Activated B cell treated with CpG ODN at 0.5 μM for 24 hours (primary cell): ENCODE measurements around the gene INHBC. TPM values are rescaled to one million over a fixed set of nuclear protein-coding genes. Genes with fewer than 3 reads are reported as not detected.
"Not testable (repeated sequence)": the region's sequence is repeated elsewhere in the genome, so short reads cannot be mapped to it uniquely, and the experiment has no call there.

Source experiments
- ATAC-seq: fragments of 200-7000 bp; cut with Tn5 transposase; one replicate; pipeline ENCODE4 v1.10.0; 2021; ENCODE audit warnings: low read depth, mild to moderate bottlenecking, moderate library complexity
- CTCF ChIA-PET: fragments of 350-600 bp; sonication (Branson Sonifier 250); formaldehyde crosslinking; loops from one replicate; lab custom pipeline; 2021; ENCODE audit warnings: antibody characterized with exemption; lab: Charles Lee
- POLR2A ChIA-PET: fragments of 350-600 bp; sonication (Branson Sonifier 250); formaldehyde crosslinking; loops from one replicate; lab custom pipeline; 2021; ENCODE audit warnings: antibody characterized with exemption; lab: Charles Lee
- DNase-seq: peaks from one replicate; pipeline ENCODE4 v3.0.0; 2022
- H3K27ac Mint-ChIP-seq: one replicate; pipeline ENCODE4 v1.8.0; 2020; ENCODE audit warnings: mixed read lengths
- H3K27me3 Mint-ChIP-seq: one replicate; pipeline ENCODE4 v1.8.0; 2021; ENCODE audit warnings: mixed read lengths
- H3K36me3 Mint-ChIP-seq: one replicate; pipeline ENCODE4 v1.8.0; 2021; ENCODE audit warnings: low read depth, mixed read lengths
- H3K4me1 Mint-ChIP-seq: one replicate; pipeline ENCODE4 v1.8.0; 2021; ENCODE audit warnings: mixed read lengths
- H3K4me3 Mint-ChIP-seq: one replicate; pipeline ENCODE4 v1.8.0; 2020; ENCODE audit warnings: mild to moderate bottlenecking, mixed read lengths
- H3K9me3 Mint-ChIP-seq: one replicate; pipeline ENCODE4 v1.8.0; 2020; ENCODE audit warnings: mixed read lengths
- intact Hi-C: fragments of 100-400 bp; cut with micrococcal nuclease; formaldehyde crosslinking; loops from one replicate; pipeline ENCODE4 v1.15.1; 2024
- total RNA-seq: library from RNA; stranded (reverse); gene quantifications from 2 replicates; pipeline ENCODE4 v1.2.3, GENCODE V29; 2022
- TF ChIP-seq, protein P1 (sequence below): fragments of 200-600 bp; IDR thresholded peaks from one replicate; pipeline ENCODE4 v1.8.0; 2022; ENCODE audit warnings: antibody characterized with exemption, mild to moderate bottlenecking

The INHBC gene
- total RNA-seq, 1 donor from 2014 or later: not detected

GRCh38 chr12:57390174-57390573 lies 44.4 kb upstream of the INHBC start:
- Mint-ChIP-seq H3K36me3 (peaks cover 67% of the 10 kb centered on the region), H3K4me3 (no peak overlapping the region), H3K27ac (no peak overlapping the region), H3K4me1 (no peaks in the 10 kb centered on the region), H3K9me3 (no peaks in the 10 kb centered on the region), H3K27me3 (no peaks in the 10 kb centered on the region)
- POLR2A ChIA-PET: interaction anchor here (0.7 kb wide), 1 partner anchor 13 kb away, joined by 4 read pairs; no protein-coding TSS in a partner anchor
- DNase-seq (no peak), ATAC-seq (no peak)
- intact Hi-C loops: loop anchor here (10.0 kb wide), 1 partner anchor 65 kb away; no protein-coding TSS in a partner anchor
- CTCF ChIA-PET: interaction anchor here (0.8 kb wide), 1 partner anchor 83 kb away, joined by 3 read pairs; no protein-coding TSS in a partner anchor
- TF ChIP-seq, protein P1, sequence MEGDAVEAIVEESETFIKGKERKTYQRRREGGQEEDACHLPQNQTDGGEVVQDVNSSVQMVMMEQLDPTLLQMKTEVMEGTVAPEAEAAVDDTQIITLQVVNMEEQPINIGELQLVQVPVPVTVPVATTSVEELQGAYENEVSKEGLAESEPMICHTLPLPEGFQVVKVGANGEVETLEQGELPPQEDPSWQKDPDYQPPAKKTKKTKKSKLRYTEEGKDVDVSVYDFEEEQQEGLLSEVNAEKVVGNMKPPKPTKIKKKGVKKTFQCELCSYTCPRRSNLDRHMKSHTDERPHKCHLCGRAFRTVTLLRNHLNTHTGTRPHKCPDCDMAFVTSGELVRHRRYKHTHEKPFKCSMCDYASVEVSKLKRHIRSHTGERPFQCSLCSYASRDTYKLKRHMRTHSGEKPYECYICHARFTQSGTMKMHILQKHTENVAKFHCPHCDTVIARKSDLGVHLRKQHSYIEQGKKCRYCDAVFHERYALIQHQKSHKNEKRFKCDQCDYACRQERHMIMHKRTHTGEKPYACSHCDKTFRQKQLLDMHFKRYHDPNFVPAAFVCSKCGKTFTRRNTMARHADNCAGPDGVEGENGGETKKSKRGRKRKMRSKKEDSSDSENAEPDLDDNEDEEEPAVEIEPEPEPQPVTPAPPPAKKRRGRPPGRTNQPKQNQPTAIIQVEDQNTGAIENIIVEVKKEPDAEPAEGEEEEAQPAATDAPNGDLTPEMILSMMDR: no peak

- Mint-ChIP-seq H3K4me1 (peaks cover 6% of the 10 kb centered on the region), H3K9me3 (no peaks in the 10 kb centered on the region), H3K36me3 (peaks cover 54% of the 10 kb centered on the region), H3K27me3 (no peaks in the 10 kb centered on the region), H3K27ac (no peak overlapping the region), H3K4me3 (no peak overlapping the region)
- intact Hi-C loops: loop anchor here (10.0 kb wide), 1 partner anchor 70 kb away; no protein-coding TSS in a partner anchor
- ChIA-PET CTCF (no interaction called here), POLR2A (no interaction called here)
- DNase-seq (no peak), ATAC-seq (no peak)
- TF ChIP-seq, protein P1: no peak
Observed at GRCh38 chr12:57395121-57395520, 39.5 kb upstream of the INHBC start.

DNA sequence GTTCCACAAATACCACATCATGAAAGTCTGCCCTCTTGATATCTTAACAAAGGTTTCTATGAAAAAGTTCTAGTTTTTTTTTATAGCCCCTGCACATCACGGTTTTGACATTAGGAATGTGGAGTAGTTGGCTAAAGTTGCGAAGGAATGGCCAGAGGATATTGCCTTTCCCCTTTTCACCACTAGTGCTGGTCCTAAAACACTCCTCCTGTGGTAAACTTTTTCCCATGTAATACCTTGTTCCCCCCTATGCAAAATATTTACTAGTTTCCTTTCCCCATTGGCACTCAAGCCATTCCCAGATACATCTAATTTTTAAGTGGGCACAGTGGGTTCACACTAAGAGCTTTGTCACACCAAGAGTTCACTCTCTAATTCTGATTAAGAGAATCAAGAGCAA lies 37.1 kb upstream of the INHBC start:
- no peak for ATAC-seq
- no peak for DNase-seq
- H3K27ac Mint-ChIP-seq: no peak overlapping the region
- ChIA-PET POLR2A (no interaction called here), CTCF (no interaction called here)
- H3K27me3 Mint-ChIP-seq: no peaks in the 10 kb centered on the region
- intact Hi-C loops: loop anchor here (10.0 kb wide), 1 partner anchor 73 kb away; no protein-coding TSS in a partner anchor
- no peak overlapping the region for H3K4me3 Mint-ChIP-seq
- peaks cover 9% of the 10 kb centered on the region for H3K4me1 Mint-ChIP-seq
- peaks cover 42% of the 10 kb centered on the region for H3K36me3 Mint-ChIP-seq
- TF ChIP-seq, protein P1: no peak
- no peaks in the 10 kb centered on the region for H3K9me3 Mint-ChIP-seq

GRCh38 chr12:57399718-57400463 lies 34.7 kb upstream of the INHBC start:
- H3K4me1 Mint-ChIP-seq, H3K27ac Mint-ChIP-seq, H3K4me3 Mint-ChIP-seq, H3K9me3 Mint-ChIP-seq, H3K27me3 Mint-ChIP-seq, ATAC-seq, POLR2A ChIA-PET, DNase-seq: not testable (repeated sequence)
- intact Hi-C loops: loop anchor here (10.0 kb wide), 1 partner anchor 75 kb away; no protein-coding TSS in a partner anchor
- CTCF ChIA-PET: interaction anchor here (0.6 kb wide), 1 partner anchor 14 kb away, joined by 3 read pairs; no protein-coding TSS in a partner anchor
- peaks cover 23% of the 10 kb centered on the region for H3K36me3 Mint-ChIP-seq

- Mint-ChIP-seq H3K27ac (no peak overlapping the region), H3K36me3 (peaks cover 16% of the 10 kb centered on the region), H3K4me1 (peaks cover 9% of the 10 kb centered on the region), H3K4me3 (no peak overlapping the region), H3K9me3 (no peaks in the 10 kb centered on the region), H3K27me3 (no peaks in the 10 kb centered on the region)
- DNase-seq (no peak), ATAC-seq (no peak)
- TF ChIP-seq, protein P1: no peak
- ChIA-PET POLR2A (interaction anchor here (0.6 to 0.7 kb wide), 2 partner anchors 116 to 119 kb away, joined by 3 to 4 read pairs; no protein-coding TSS in a partner anchor), CTCF (no interaction called here)
- intact Hi-C loops: no loop called here
Observed at GRCh38 chr12:57401165-57401564, 33.4 kb upstream of the INHBC start.

- CTCF ChIA-PET, H3K27me3 Mint-ChIP-seq, intact Hi-C loops, H3K9me3 Mint-ChIP-seq, ATAC-seq, DNase-seq, H3K4me1 Mint-ChIP-seq, H3K27ac Mint-ChIP-seq, H3K4me3 Mint-ChIP-seq: not testable (repeated sequence)
- peaks cover 19% of the 10 kb centered on the region for H3K36me3 Mint-ChIP-seq
- POLR2A ChIA-PET: interaction anchor here (0.7 kb wide), 1 partner anchor 117 kb away, joined by 4 read pairs; no protein-coding TSS in a partner anchor
Observed at GRCh38 chr12:57402156-57402555, 32.4 kb upstream of the INHBC start.
